Subcutaneous adipose tissue (tissue), 4 donors: ENCODE data around the gene DUSP28. TPM values are rescaled to one million over a fixed set of nuclear protein-coding genes. Genes with fewer than 3 reads are reported as not detected.

ENCODE experiments used
- CTCF ChIP-seq: fragments of 450-650 bp; IDR thresholded peaks from one replicate; pipeline ENCODE4 v1.5.1; 2016; ENCODE audit warnings: low read depth, mild to moderate bottlenecking, control low read depth, antibody characterized with exemption, moderate library complexity
- total RNA-seq, 4 donors: library from RNA; depleted of rRNA; stranded (reverse); fragments of >200 nt; gene quantifications; one replicate each; pipeline ENCODE4 v1.1.0, GENCODE V29; 2016

Gene DUSP28, protein sequence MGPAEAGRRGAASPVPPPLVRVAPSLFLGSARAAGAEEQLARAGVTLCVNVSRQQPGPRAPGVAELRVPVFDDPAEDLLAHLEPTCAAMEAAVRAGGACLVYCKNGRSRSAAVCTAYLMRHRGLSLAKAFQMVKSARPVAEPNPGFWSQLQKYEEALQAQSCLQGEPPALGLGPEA
- 1 to 10 TPM; 2.8 to 7.2 (median 4.8) TPM for total RNA-seq

DNA sequence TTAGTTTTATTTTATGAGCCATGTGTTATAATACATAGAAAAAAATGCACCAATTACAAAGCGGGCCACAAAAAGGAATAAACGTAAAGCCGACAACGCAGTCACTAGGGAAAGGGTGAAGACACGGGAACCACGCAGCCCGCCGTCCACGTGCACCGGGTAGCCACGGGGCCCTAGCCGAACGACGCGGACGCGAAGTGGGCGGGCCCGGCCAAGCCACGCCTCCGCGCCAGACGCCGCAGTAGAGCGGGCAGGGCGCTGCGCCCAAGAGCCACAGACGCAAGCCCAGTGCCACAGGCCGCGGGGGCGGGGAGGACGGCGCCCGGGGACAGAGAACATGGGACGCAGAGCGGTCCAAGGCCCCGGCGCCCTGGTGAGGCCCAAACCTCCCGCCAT is at the start of gene DUSP28:
DUSP28 (plus strand) TSS at position 274 of the 396 bp plus-strand sequence. CDS start 328 bp downstream, outside the sequence.
- TF ChIP-seq CTCF = no peak

DNA sequence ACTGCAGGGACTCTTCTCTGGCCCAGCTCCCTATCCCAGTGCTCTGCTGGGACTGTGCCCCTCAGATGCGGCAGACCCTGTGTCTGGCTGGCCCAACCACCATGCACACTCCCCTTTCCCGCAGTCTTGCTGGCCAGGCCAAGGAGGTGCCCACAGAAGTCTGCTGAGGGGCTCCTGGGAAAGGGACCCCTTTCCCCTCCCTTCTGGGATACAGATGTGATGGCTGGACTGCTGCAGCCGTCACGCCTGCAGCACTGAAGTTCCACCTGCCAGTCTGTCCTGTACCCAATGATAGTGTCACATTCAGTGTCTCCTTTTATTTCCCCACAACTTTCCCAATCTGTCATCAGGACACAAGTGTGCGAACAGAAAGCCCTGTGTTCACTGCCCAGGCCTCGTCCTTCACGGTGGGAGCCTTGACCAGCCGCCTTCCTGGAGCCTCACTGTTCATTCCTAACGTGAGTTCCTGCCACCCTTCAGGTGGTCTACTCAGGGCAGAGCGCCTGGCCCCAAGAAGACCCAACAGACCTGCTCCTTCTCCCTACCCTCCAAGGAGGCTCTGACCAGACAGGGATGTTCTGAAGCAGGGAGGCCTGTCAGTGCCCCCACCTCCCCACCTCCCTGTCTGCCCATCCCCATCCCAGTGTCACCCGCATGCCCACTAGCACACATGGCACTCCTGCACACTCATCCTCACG is 49.5 kb upstream of the DUSP28 start:
- TF ChIP-seq CTCF = no peak

DNA sequence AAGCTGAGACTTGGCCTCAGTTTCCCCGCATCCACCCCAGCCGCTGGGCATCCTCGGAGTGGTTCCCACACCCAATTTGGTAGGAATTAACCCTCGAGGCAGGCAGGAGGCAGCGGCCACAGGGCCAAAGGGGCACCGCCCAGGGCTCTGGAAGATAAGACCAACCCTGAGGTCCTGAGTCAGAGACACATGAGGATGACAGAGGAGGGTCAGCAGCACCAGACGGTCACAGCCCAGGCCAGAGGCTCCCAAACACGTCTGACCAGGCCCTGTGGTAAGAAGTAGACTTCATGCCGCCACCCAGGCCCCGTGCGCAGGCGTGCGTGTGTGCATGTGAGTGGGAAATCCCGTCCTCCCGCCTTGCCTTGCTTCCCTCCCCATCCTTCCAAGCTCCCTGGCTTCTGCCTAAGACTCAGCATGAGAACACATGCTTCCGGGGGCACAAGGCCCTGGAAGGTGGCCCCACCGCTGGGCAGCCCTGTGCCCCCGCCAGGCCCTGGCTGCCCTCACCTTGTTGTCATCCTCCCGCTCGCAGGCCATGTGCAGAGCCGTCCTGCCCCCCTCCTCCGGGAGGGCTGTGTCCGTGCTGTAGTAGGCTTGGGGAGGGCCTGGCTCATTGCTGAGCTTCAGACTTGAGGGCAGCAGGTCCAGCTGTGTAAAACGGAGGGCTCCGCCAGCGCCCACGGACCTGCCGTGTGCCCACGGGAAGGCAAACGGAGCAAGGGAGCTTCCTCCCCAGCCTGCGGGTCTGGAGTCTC is 48.6 kb upstream of the DUSP28 start:
- TF ChIP-seq CTCF = no peak

DNA sequence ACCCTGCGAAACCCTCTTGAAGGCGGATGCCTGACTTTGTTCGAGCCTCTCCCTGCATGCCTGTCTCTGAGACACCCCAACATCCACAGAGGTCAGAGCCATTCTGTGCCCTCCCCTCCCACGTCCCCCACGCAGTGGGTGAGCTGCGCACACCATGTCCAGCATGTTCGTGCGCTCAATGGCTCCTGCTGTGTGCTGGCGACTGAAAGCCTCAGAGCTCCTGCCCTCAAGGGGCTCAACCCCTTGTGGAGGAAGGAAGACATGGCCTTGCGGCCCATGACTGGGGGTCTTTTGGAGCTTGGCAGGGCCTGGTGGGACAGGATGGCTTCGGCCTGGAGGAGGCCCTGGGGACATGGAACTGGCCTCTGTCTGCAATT is 48.1 kb upstream of the DUSP28 start:
- TF ChIP-seq CTCF = no peak

DNA sequence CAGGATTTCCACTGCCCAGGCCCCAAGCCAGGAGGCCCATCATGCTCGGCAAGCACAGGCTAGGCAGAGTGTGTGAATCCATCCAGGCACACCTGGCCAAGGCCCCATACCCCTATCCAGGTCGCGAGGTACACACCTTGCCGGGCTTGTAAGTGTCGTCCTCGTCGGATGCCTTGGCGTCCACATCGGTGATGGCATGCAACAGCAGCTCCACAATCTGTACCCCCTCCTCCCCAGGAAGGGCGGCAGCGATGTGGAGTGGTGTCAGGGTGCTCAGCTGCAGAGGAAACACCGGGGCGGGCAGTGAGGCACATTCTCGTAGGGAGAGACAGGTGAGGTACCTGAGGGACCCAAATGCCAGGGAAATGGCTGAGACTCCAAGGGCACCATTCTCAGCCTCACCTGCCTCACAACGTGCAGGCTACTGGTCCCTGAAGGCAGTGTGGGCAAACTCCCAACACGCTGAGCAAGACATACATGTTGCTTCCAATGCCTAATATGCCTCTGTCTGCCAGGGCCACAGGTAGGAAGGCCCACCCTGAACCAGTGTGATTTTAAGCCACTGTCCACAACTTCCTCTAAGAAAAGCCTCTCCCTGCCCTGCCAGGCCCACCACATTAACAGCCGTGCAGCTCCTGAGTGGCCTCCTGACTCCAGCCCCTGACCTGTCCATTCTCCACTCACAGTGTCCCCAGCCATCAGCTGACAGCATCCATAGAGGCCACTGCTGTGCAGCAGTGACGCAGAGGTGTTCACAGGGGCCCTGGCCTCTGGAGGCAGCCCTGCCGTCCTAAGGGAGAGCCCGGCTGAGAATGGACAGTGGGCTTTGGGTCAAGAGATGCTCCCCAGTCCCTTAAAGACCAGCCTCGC is 47.3 kb upstream of the DUSP28 start:
- TF ChIP-seq CTCF = no peak

DNA sequence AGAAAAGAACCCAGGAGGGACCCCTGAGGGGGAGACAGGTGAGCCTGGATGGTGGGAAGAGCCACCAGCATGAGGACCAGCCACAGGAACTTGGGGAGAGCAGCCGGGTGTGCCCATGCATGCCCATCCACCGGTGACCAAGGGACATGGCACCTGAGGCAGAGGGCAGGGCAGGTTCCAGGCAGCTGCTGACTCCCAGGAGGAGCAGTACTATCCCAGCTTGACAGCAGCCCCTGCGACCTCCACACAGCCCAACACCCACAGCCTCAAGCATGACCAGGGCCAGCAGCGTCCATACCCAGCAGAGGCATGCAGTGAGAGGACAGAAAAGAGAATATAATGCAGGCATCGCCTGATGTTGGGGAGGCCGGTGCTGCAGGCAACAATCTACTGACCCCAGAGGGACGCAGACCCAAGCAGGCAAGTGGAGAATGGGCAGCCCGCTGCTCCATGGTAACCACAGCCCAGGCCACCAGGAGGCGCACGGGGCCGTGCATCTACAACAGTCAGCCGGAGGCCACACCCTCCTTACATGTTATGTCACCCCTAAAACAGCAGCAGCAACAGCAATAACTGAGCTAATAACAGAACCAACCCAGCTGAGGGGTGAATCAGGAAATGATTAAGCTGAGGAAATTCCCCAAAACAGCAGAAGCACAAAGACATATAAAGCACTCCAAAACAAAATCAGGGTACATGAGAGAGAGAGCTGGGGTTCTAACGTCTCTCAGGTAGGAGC is 46.4 kb upstream of the DUSP28 start:
- no peak for TF ChIP-seq CTCF
